NCI-H1105 treated with DMSO at 0.1 percent for 48 hours (cell line): ENCODE measurements around the gene ATP8B3.

Experiments used
- DNase-seq: peaks from one replicate; lab custom pipeline; 2025; lab: John Stamatoyannopoulos, UW

ATP8B3 gene

GRCh38 chr19:1833540-1833939 is 21.5 kb upstream of the ATP8B3 start:
- no peak for DNase-seq

DNA sequence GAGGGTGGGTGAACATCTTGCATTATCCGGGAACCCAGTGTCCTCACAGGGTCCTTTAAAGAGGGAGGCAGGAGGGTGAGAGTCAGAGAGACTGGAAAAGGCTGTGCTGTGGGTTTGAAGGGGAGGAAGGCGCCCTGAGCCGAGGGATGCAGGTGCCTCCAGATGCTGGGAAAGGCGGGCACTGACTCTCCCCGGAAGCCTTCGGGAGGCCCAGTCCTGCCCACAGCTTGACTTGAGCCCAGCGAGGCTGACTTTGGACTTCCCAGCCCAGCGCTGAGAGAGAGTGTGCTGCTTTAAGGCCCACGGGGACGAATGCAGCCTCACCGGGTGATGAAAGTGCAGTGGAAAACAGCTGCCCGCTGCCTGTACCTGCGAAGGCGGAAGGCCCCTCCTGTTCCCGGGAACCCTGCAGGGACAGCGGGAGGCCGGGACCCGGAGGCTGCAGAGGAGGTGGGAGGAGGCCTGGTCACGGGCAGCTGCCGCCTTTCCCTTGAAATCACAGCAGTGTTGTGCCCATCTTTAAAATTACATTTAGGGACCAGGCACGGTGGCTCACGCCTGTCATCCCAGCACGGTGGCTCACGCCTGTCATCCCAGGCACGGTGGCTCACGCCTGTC is 20.1 kb upstream of the ATP8B3 start:
- no peak for DNase-seq

DNA sequence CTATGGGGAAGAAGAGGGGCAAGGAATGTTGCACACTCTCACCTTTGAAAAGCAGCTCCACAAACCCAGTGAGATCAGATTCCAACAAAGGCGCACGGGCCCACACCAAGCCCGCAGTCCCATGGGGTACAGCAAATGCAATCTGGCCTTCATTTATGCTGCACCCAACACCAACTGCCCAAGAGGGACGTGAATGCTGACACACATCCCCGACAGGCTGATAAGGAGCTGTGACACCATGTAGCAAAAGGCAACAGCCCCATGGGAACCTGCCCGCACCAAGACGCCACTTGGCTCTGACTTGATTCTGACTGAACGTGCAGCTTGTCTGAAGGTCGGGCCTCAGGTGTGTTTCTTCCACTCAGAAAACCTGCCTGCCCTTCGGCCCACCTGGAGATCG is 18.9 kb upstream of the ATP8B3 start:
- DNase-seq = no peak

GRCh38 chr19:1830568-1830967 is 18.5 kb upstream of the ATP8B3 start:
- DNase-seq = no peak

DNA sequence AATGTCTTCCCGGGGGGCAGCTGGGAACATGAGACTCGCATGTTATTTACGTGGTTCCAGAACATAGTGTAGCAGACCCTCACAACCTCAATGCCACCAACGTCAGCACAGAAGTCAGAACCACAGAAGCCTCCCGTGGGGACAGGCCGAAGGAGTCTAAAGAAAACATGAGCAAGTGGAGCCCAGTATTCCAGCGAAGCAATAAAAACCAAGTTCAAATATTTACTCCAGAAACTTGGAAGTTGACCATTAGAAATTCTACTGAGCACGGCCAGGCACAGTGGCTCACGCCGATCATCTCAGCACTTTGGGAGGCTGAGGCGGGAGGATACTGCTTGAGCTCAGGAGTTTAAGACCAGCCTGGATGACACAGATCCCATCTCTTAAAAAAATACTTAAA is 17.9 kb upstream of the ATP8B3 start:
- DNase-seq = no peak

GRCh38 chr19:1828279-1829238 is 16.5 kb upstream of the ATP8B3 start:
- no peak for DNase-seq

- no peak for DNase-seq
Observed at GRCh38 chr19:1827566-1828278, 15.6 kb upstream of the ATP8B3 start.

DNA sequence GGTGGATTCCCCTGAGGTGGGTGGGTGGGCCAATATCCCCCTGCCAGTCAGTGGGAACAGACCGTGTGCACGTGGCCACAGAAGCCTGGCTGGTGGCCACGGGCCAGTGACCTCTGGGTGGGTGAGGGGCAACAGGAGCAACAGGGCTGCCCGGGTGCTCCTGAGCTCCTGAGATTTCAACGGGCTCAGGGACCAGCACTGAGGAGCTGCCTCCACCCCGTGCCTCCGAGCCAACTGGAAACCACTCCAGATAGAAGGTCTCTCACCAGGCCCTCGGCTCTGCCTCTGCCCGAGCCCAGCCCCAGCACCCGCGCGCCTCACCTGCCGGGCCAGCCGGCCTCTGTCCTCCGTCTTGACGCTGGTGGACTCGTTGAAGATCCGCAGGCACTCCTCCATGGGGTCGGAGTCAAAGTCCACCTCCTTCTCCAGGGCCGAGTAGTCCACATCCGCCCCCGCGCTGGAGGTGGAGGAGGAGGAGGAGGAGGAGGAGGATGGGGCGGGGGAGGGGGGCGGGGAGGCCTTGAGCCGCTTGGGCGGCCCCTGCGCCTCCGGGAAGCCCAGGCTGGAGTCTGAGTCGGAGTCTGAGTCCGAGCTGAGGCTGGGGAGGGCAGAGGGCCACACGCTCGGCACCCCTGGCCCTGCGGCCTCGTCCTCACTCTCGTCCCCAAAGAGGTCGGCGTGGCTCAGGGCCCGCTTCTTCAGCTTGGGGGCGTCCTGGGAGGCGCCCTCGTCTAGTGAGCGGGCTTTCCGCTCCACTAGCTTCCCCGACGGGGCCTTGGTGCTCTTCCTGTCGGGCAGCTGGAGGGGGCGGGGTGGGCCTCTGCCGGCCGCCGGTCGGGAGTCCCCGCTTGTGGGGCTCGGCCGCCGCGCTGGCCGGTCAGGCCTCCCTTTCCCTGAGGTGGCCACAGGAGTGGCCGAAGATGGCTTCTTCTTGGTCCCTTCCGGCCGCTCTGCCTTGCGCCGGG is 14.8 kb upstream of the ATP8B3 start:
- DNase-seq = no peak

DNA sequence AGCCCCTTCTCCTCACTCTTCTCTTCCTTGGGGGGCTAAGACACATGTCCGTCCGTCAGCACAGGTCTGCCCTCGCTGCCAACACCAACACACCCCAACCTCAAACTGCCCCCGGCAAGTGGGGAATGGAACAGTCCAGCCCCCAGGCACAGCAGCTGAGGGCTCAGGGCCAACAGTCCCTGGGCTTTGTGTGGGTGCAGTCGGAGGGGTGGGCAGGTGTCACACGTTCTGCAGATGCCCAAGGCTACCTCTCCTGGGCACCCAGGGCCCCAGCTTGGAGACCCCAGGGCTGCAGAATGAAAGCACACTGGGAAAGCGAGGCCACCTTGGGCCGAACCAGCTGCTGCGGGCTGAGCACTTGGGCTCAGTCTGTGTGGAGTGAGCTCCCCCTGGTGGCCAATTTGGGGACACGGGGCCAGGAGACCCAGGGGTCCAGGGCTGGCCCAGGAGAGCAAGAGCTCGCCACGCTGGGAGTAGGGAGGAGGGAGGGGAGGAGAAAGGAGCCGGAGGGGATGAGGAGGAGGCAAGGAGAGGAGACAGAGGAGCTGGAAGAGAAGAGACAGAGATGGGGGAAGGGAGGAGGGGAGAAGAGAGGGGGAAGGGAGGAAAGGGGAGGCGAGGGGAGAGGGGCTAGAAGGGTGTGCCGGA is 14.0 kb upstream of the ATP8B3 start:
- DNase-seq = peak; percentile 64

DNA sequence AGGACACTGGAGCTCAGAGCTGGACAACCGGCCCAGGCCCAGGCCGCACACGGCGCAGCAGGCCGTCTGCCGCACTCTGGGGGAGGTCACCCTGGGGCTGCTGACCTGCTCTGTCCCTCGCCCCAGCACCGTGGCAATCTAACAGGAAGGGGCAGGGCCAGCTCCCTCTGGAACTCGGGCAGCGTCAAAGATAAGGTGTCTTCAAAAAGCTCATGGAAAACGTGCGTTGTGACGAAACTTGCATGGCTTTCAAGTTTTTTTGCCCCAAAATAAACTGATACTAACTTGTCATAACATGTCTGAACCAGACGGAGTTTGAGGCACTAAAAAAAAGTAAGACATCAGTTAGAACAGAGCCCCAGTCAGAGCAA is 12.2 kb upstream of the ATP8B3 start:
- no peak for DNase-seq

DNA sequence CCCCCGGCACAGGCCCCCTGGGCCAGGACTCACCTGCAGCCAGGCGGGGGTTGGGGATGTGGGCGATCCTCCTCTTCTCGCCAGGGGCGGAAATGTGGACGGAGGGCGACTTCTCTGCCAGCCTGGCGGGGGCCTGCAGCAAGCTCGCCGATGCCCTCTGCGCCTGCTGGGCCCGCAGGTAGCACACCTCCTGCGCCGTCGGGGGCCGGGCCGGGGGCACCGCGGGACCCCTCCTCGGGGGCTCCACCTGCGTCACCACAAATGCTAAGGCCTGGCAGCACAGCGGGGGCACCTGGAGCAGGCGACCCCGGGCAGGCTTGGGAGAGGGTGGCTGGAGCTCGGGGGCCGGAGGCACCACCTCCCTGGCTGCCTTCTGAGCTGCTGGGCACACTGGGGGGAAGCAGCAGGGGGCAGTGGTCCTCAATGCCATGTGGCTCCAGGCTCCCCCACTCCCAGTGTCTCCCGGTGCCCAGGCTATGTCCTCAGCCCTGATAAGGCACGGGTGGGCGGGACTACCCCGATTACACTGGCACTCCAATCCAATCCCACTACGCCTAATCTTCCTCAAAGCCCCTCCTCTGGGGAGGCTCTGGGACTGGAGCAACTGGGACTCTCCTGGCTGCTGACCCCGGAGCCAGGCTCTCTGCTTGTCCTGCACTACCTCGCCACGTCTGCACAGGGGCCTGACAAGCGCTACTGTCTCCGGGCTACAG is 11.6 kb upstream of the ATP8B3 start:
- DNase-seq = no peak

DNA sequence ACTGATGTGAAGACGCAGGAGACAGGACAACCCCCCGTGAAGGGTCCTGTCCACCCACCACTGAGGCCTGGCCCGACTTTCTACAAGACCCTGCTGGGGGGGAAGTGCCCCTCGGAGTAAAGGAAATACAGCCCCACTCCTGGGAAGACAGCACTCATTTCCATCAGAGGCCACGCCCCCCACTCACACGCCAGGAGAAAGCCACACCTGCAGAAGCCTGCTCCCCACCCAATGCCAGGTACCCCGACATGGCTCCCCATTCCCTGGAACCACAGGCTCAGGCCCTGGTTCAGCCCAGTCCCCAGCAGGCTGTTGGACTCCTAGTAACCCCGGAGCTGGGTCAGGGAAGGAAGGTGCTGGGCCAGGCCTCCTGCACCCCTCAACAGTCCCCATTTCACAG is 10.9 kb upstream of the ATP8B3 start:
- no peak for DNase-seq

- no peak for DNase-seq
Observed at GRCh38 chr19:1822210-1822609, 10.1 kb upstream of the ATP8B3 start.

- DNase-seq = no peak
Observed at GRCh38 chr19:1819341-1820255, 7.5 kb upstream of the ATP8B3 start.

GRCh38 chr19:1818549-1819195 is 6.6 kb upstream of the ATP8B3 start:
- no peak for DNase-seq

DNA sequence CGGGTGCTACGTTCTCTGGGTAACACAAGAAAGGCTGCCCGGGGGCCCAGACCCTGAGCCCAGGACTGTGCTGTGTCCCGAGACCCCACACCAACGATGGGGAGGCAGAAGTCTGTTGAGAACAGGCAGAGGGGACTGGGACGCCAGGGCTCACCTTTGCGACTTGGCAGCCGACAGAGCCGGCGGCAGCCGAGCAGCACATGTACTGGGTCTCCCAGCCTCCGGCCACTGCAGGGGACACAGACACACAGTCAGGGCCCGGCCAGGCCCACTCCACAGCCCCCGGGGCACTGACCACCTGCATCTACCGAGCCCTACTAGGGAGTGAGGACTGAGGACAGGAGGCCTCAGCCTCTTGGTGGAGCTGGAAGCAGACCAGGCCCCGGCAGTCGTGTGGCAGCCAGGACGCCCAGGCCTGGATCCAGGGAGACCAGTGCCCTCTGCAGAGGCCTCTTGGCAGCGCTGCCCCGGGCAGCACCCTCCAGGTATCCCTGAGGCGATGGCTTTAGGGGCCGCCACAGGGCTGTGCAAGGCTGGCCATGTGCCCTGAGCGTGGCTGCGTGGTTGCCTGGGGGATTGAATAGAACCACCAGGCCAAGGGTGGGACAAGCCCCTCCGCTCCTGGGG is 5.6 kb upstream of the ATP8B3 start:
- no peak for DNase-seq

DNA sequence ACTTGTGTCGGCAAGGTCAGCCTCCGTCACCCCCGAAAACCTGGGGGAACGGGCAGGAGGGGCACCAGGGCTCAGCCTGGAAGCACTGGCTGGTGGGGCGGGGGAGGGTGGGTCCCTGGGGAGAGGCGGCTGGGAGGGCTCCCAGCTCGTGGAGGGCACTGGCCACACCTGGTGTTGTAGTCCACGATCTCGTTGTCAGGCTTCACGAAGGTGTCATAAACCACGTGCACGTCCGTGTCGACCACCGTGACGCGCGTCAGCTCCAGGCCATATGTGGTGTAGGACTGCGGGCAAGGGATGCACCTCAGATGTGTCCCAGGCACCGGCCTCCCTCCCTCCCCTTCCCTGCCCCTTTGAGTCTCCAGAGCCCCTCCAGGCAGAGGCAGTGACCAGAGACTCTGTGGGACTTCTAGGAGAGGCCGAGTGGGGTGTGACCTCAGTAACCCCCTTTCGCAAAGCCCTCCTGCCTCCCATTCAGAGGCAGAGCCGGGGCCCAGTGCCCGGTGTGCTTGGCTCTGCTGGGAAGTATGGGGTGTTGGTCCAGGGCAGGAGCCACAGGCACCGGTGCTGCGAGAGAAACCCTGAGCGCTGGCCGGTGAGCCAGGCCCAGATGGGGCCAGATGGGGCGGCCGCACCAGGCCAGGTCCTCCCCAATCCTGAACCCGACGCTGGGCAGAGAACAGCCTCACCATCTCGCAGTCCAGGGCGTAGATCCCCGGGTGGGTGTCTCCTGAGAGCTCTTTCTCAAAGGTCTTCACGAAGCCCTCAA is 4.6 kb upstream of the ATP8B3 start:
- DNase-seq = no peak
